ENCODE results near the gene PEX16.

PEX16 gene

GRCh38 chr11:45927332-45927683 is 9.6 kb upstream of the PEX16 start:
- no peak for TF ChIP-seq USF1 (IDR thresholded peaks at IDR 0.05)
- TF ChIP-seq TCF12 (IDR thresholded peaks at IDR 0.05; ENCODE audit: low read depth), result no peak
- TF ChIP-seq NFIC (IDR thresholded peaks at IDR 0.05), result no peak
- TF ChIP-seq TAF1 (IDR thresholded peaks at IDR 0.05; ENCODE audit: low read depth), result no peak
- TF ChIP-seq EP300 (IDR thresholded peaks at IDR 0.05; ENCODE audit: borderline replicate concordance), result no peak
- TF ChIP-seq YY1 (IDR thresholded peaks at IDR 0.05; ENCODE audit: low read depth), result no peak
- TF ChIP-seq FOXM1 (IDR thresholded peaks at IDR 0.05; ENCODE audit: borderline replicate concordance, low read depth), result no peak
- no peak for TF ChIP-seq CREB1 (IDR thresholded peaks at IDR 0.05; ENCODE audit: low read depth)
- no peak for TF ChIP-seq EGR1 (IDR thresholded peaks at IDR 0.05)
- no peak for TF ChIP-seq CEBPB (IDR thresholded peaks at IDR 0.05)
- no peak for TF ChIP-seq REST (IDR thresholded peaks at IDR 0.05; ENCODE audit: low read depth)
- no peak for TF ChIP-seq ZBTB7A (IDR thresholded peaks at IDR 0.05; ENCODE audit: low read depth)
- TF ChIP-seq MAX (IDR thresholded peaks at IDR 0.05), result no peak
- no peak for TF ChIP-seq TEAD4 (IDR thresholded peaks at IDR 0.05)

- TF ChIP-seq RAD21 (IDR thresholded peaks at IDR 0.05; ENCODE audit: low read depth) (no peak), NFIC (IDR thresholded peaks at IDR 0.05) (no peak), MAX (IDR thresholded peaks at IDR 0.05) (no peak), EGR1 (IDR thresholded peaks at IDR 0.05) (no peak), REST (IDR thresholded peaks at IDR 0.05; ENCODE audit: low read depth) (no peak), ZBTB7A (IDR thresholded peaks at IDR 0.05; ENCODE audit: low read depth) (no peak), TCF12 (IDR thresholded peaks at IDR 0.05; ENCODE audit: low read depth) (no peak), TAF1 (IDR thresholded peaks at IDR 0.05; ENCODE audit: low read depth) (no peak), CREB1 (IDR thresholded peaks at IDR 0.05; ENCODE audit: low read depth) (no peak), CEBPB (IDR thresholded peaks at IDR 0.05) (no peak), EP300 (IDR thresholded peaks at IDR 0.05; ENCODE audit: borderline replicate concordance) (no peak), TEAD4 (IDR thresholded peaks at IDR 0.05) (no peak), FOXM1 (IDR thresholded peaks at IDR 0.05; ENCODE audit: borderline replicate concordance, low read depth) (no peak), YY1 (IDR thresholded peaks at IDR 0.05; ENCODE audit: low read depth) (no peak), USF1 (IDR thresholded peaks at IDR 0.05) (no peak)
Measured at GRCh38 chr11:45926536-45927331, 9.1 kb upstream of the PEX16 start.

GRCh38 chr11:45926001-45926401 is 8.3 kb upstream of the PEX16 start:
- TF ChIP-seq CEBPB (IDR thresholded peaks at IDR 0.05) (no peak), TAF1 (IDR thresholded peaks at IDR 0.05; ENCODE audit: low read depth) (no peak), CREB1 (IDR thresholded peaks at IDR 0.05; ENCODE audit: low read depth) (no peak), USF1 (IDR thresholded peaks at IDR 0.05) (no peak), TEAD4 (IDR thresholded peaks at IDR 0.05) (no peak), NFIC (IDR thresholded peaks at IDR 0.05) (no peak), TCF12 (IDR thresholded peaks at IDR 0.05; ENCODE audit: low read depth) (no peak), EGR1 (IDR thresholded peaks at IDR 0.05) (no peak), EP300 (IDR thresholded peaks at IDR 0.05; ENCODE audit: borderline replicate concordance) (no peak), MAX (IDR thresholded peaks at IDR 0.05) (no peak), ZBTB7A (IDR thresholded peaks at IDR 0.05; ENCODE audit: low read depth) (no peak), YY1 (IDR thresholded peaks at IDR 0.05; ENCODE audit: low read depth) (no peak), RAD21 (IDR thresholded peaks at IDR 0.05; ENCODE audit: low read depth) (no peak)

GRCh38 chr11:45925550-45925949 is 7.9 kb upstream of the PEX16 start:
- no peak for TF ChIP-seq YY1 (IDR thresholded peaks at IDR 0.05; ENCODE audit: low read depth)

- peak; percentile 50; the same call in 1 of the 2 replicates for TF ChIP-seq REST (IDR thresholded peaks at IDR 0.05; ENCODE audit: low read depth)
- TF ChIP-seq FOXM1 (IDR thresholded peaks at IDR 0.05; ENCODE audit: borderline replicate concordance, low read depth), result no peak
Measured at GRCh38 chr11:45924927-45925326, 7.2 kb upstream of the PEX16 start.
